Prostate gland (tissue), 2 donors: ENCODE data around the gene RABEP2.

Source experiments
- POLR2A ChIP-seq: fragments of 450-650 bp; IDR thresholded peaks from one replicate; pipeline ENCODE4 v1.6.1; 2016; ENCODE audit warnings: antibody characterized with exemption, mild to moderate bottlenecking
- POLR2AphosphoS5 ChIP-seq: sonication (generic); formaldehyde crosslinking; IDR thresholded peaks from one replicate; pipeline ENCODE4 v1.6.1; 2017; ENCODE audit warnings: antibody characterized with exemption
- TF ChIP-seq, protein P1 (sequence below), 4 experiments: fragments of 200-600 bp in 2 of 4; fragments of 450-650 bp in 2 of 4; sonication (generic) in 2 of 4; IDR thresholded peaks; 1 replicate in 3 of 4; 2 replicates in 1 of 4; pipeline ENCODE4 v1.5.1; 2016 to 2019; ENCODE audit warnings: antibody characterized with exemption in 4 of 4, mild to moderate bottlenecking in 2 of 4, moderate library complexity in 2 of 4

DNA sequence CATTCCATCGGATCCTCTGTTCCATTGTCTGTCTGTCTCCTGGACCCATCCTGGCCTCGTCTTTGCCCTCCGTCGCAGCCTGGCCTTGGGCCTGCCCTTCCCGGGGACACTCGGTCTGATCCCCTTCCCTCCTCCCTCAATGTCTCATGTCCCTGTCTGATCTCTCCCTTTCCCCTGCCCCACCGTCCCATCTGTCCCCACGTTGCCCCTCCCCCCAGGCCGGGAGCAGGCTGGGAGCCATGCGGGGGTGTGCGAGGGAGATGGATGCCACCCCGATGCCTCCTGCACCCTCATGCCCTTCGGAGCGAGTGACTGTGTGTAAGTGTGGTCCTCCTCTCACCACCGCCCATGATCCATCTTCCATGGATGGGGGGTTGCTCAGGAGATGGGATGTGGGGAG is 52.1 kb downstream of the RABEP2 start:
- TF ChIP-seq, protein P1, sequence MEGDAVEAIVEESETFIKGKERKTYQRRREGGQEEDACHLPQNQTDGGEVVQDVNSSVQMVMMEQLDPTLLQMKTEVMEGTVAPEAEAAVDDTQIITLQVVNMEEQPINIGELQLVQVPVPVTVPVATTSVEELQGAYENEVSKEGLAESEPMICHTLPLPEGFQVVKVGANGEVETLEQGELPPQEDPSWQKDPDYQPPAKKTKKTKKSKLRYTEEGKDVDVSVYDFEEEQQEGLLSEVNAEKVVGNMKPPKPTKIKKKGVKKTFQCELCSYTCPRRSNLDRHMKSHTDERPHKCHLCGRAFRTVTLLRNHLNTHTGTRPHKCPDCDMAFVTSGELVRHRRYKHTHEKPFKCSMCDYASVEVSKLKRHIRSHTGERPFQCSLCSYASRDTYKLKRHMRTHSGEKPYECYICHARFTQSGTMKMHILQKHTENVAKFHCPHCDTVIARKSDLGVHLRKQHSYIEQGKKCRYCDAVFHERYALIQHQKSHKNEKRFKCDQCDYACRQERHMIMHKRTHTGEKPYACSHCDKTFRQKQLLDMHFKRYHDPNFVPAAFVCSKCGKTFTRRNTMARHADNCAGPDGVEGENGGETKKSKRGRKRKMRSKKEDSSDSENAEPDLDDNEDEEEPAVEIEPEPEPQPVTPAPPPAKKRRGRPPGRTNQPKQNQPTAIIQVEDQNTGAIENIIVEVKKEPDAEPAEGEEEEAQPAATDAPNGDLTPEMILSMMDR (IDR thresholded peaks at IDR 0.05) = no peak
- TF ChIP-seq POLR2A (no peak), POLR2AphosphoS5 (no peak)
